IMR-90 (cell line): ENCODE results near the gene SH3RF2. TPM values are rescaled to one million over a fixed set of nuclear protein-coding genes. Genes with fewer than 3 reads are reported as not detected.

Experiments used
- ATAC-seq: fragments of 200-7000 bp; cut with Tn5 transposase; 2 replicates; pipeline ENCODE4 v1.9.1; 2020; ENCODE audit warnings: low read depth, mild to moderate bottlenecking, moderate library complexity
- BruUV-seq: library from RNA; stranded (reverse); fragments of 400-500 nt; replicated peaks from 2 replicates; lab custom pipeline; 2021; lab: Mats Ljungman, UMichigan
- CTCF ChIA-PET: fragments of 300-600 bp; formaldehyde crosslinking; extraction: SDS; loops from one replicate; lab custom pipeline; 2021; ENCODE audit warnings: antibody characterized with exemption; lab: Yijun Ruan, JAX
- POLR2A ChIA-PET: fragments of 300-600 bp; sonication (Branson Sonifier 250); formaldehyde crosslinking; loops from one replicate; lab custom pipeline; 2022; ENCODE audit warnings: antibody characterized with exemption; ENCODE audit not compliant: unreplicated experiment; lab: Charles Lee
- DNase-seq: peaks from one replicate; pipeline ENCODE4 v3.0.0; 2013
- H2AFZ ChIP-seq: replicated peaks from 2 replicates; pipeline ENCODE3; 2013; ENCODE audit warnings: low read length, mild to moderate bottlenecking; ENCODE audit not compliant: poor library complexity
- H2AK5ac ChIP-seq: 2 replicates; pipeline ENCODE4 v1.6.1; 2013; ENCODE audit warnings: low read depth, low read length, inconsistent platforms
- H2AK9ac ChIP-seq: replicated peaks from 2 replicates; pipeline ENCODE3; 2013; ENCODE audit warnings: mild to moderate bottlenecking, low read depth, low read length, moderate library complexity; ENCODE audit not compliant: poor library complexity
- H2BK120ac ChIP-seq: 2 replicates; pipeline ENCODE4 v1.6.1; 2013; ENCODE audit warnings: low read depth, low read length, inconsistent platforms
- H2BK15ac ChIP-seq: 3 replicates; pipeline ENCODE4 v1.6.1; 2013; ENCODE audit warnings: low read depth, low read length, inconsistent platforms
- H2BK20ac ChIP-seq: 2 replicates; pipeline ENCODE4 v1.6.1; 2013; ENCODE audit warnings: low read depth, mild to moderate bottlenecking, inconsistent platforms, low read length, moderate library complexity
- H2BK5ac ChIP-seq: 2 replicates; pipeline ENCODE4 v1.6.1; 2013; ENCODE audit warnings: mild to moderate bottlenecking, low read depth, low read length, inconsistent platforms; ENCODE audit not compliant: poor library complexity, severe bottlenecking
- H3K14ac ChIP-seq: replicated peaks from 2 replicates; pipeline ENCODE4 v1.6.1; 2013; ENCODE audit warnings: low read depth, low read length, inconsistent platforms
- H3K18ac ChIP-seq: 2 replicates; pipeline ENCODE4 v1.6.1; 2013; ENCODE audit warnings: low read depth, low read length, control low read depth
- H3K23ac ChIP-seq: 2 replicates; pipeline ENCODE4 v1.6.1; 2013; ENCODE audit warnings: low read depth, low read length, inconsistent platforms
- H3K27ac ChIP-seq: 2 replicates; pipeline ENCODE4 v1.5.1; 2013; ENCODE audit warnings: mild to moderate bottlenecking, control low read depth, low read length; ENCODE audit not compliant: insufficient read depth
- H3K27me3 ChIP-seq: 2 replicates; pipeline ENCODE4 v1.6.1; 2013; ENCODE audit warnings: low read length; ENCODE audit not compliant: control insufficient read depth, insufficient read depth
- H3K36me3 ChIP-seq: 2 replicates; pipeline ENCODE4 v1.6.1; 2013; ENCODE audit warnings: low read length, mixed read lengths; ENCODE audit not compliant: control insufficient read depth, insufficient read depth
- H3K4ac ChIP-seq: 2 replicates; pipeline ENCODE4 v1.6.1; 2013; ENCODE audit warnings: low read depth, low read length, inconsistent platforms
- H3K4me1 ChIP-seq: 2 replicates; pipeline ENCODE4 v1.6.1; 2013; ENCODE audit warnings: low read length, mixed read lengths; ENCODE audit not compliant: control insufficient read depth, insufficient read depth
- H3K4me2 ChIP-seq: 2 replicates; pipeline ENCODE4 v1.6.1; 2013; ENCODE audit warnings: low read depth, mild to moderate bottlenecking, control low read depth, low read length, moderate library complexity
- H3K4me3 ChIP-seq: 2 replicates; pipeline ENCODE4 v1.5.1; 2013; ENCODE audit warnings: low read depth, mild to moderate bottlenecking, control low read depth, low read length, moderate library complexity; ENCODE audit not compliant: insufficient read depth
- H3K56ac ChIP-seq: 2 replicates; pipeline ENCODE4 v1.6.1; 2013; ENCODE audit warnings: low read length, inconsistent platforms; ENCODE audit not compliant: insufficient read depth; ENCODE audit errors: extremely low read depth
- H3K79me1 ChIP-seq, 2 experiments: 2 replicates each; pipeline ENCODE4 v1.6.1; 2013; ENCODE audit warnings: low read length in 2 of 2, inconsistent platforms in 1 of 2, low read depth in 1 of 2
- H3K9ac ChIP-seq: 2 replicates; pipeline ENCODE4 v1.6.1; 2013; ENCODE audit warnings: low read depth, low read length, control low read depth
- H3K9me1 ChIP-seq: 2 replicates; pipeline ENCODE4 v1.6.1; 2013; ENCODE audit warnings: low read length, inconsistent platforms; ENCODE audit not compliant: insufficient read depth
- H3K9me3 ChIP-seq: 2 replicates; pipeline ENCODE4 v1.6.1; 2013; ENCODE audit warnings: low read length; ENCODE audit not compliant: control insufficient read depth, insufficient read depth
- H4K20me1 ChIP-seq: 2 replicates; pipeline ENCODE4 v1.6.1; 2013; ENCODE audit warnings: low read length, inconsistent platforms; ENCODE audit not compliant: insufficient read depth
- H4K5ac ChIP-seq: 2 replicates; pipeline ENCODE4 v1.6.1; 2013; ENCODE audit warnings: mild to moderate bottlenecking, low read depth, low read length, control low read depth
- H4K8ac ChIP-seq, 2 experiments: 2 replicates each; pipeline ENCODE4 v1.6.1; 2013; ENCODE audit warnings: low read depth in 2 of 2, low read length in 2 of 2, control low read depth in 1 of 2, inconsistent platforms in 1 of 2
- H4K91ac ChIP-seq: 2 replicates; pipeline ENCODE4 v1.6.1; 2013; ENCODE audit warnings: low read depth, low read length, inconsistent platforms; ENCODE audit not compliant: insufficient read depth
- BHLHE40 ChIP-seq: fragments of 150-350 bp; IDR thresholded peaks from 2 replicates; pipeline ENCODE4 v1.6.1; 2016; ENCODE audit warnings: mild to moderate bottlenecking, low read depth, low read length
- CEBPB ChIP-seq: IDR thresholded peaks from 2 replicates; pipeline ENCODE4 v1.6.1; 2012; ENCODE audit warnings: low read depth, low read length, improper control_type of control experiment
- CHD1 ChIP-seq: IDR thresholded peaks from 2 replicates; pipeline ENCODE4 v1.6.1; 2012; ENCODE audit warnings: low read depth, low read length, improper control_type of control experiment
- FOS ChIP-seq: fragments of 150-350 bp; IDR thresholded peaks from 2 replicates; pipeline ENCODE4 v1.6.1; 2016; ENCODE audit warnings: low read depth, low read length
- MAFK ChIP-seq: IDR thresholded peaks from 2 replicates; pipeline ENCODE4 v1.6.1; 2012; ENCODE audit warnings: low read depth, low read length, improper control_type of control experiment
- MXI1 ChIP-seq: IDR thresholded peaks from 2 replicates; pipeline ENCODE4 v1.6.1; 2012; ENCODE audit warnings: low read depth, mild to moderate bottlenecking, low read length, moderate library complexity, borderline replicate concordance
- POLR2A ChIP-seq: IDR thresholded peaks from 2 replicates; pipeline ENCODE4 v1.6.1; 2012; ENCODE audit warnings: mild to moderate bottlenecking, low read depth, low read length
- RAD21 ChIP-seq: IDR thresholded peaks from 2 replicates; pipeline ENCODE4 v1.6.1; 2012; ENCODE audit warnings: low read length, improper control_type of control experiment
- RCOR1 ChIP-seq: IDR thresholded peaks from 2 replicates; pipeline ENCODE4 v1.6.1; 2012; ENCODE audit warnings: mild to moderate bottlenecking, low read length, improper control_type of control experiment; ENCODE audit not compliant: insufficient replicate concordance
- RFX5 ChIP-seq: IDR thresholded peaks from 2 replicates; pipeline ENCODE4 v1.8.0; 2012; ENCODE audit warnings: low read depth, mild to moderate bottlenecking, low read length, moderate library complexity
- SMC3 ChIP-seq: fragments of 150-350 bp; IDR thresholded peaks from 2 replicates; pipeline ENCODE4 v1.6.1; 2016; ENCODE audit warnings: low read depth, mild to moderate bottlenecking, antibody characterized with exemption, low read length, moderate library complexity
- dilution Hi-C: fragments of 300-500 bp; cut with HindIII; formaldehyde crosslinking; loops from one replicate; pipeline ENCODE4 v1.14.3; 2018; ENCODE audit warnings: low sequenced_read_pairs; ENCODE audit not compliant: unreplicated experiment
- in situ Hi-C: fragments of 300-500 bp; cut with MboI; formaldehyde crosslinking; loops from 3 replicates; pipeline ENCODE4 v1.14.3; 2019; ENCODE audit warnings: low sequenced_read_pairs, inconsistent platforms, mixed read lengths
- intact Hi-C: fragments of 100-400 bp; cut with micrococcal nuclease; formaldehyde crosslinking; loops from 2 replicates; pipeline ENCODE4 v1.10.0; 2022
- polyA plus RNA-seq, 3 experiments: library from polyadenylated mRNA; depleted of rRNA; stranded (reverse); fragments of >200 nt; gene quantifications; 2 replicates each; pipeline ENCODE4 v1.2.3, GENCODE V29; 2012; ENCODE audit warnings: low replicate concordance in 1 of 3
- total RNA-seq: library from RNA; depleted of rRNA; stranded (reverse); fragments of >200 nt; gene quantifications from 2 replicates; pipeline ENCODE4 v1.2.3, GENCODE V29; 2012
- TF ChIP-seq, protein P1 (sequence below): conservative IDR thresholded peaks from 2 replicates; pipeline ENCODE4 v1.5.1; 2012; ENCODE audit warnings: mild to moderate bottlenecking, low read depth, low read length, improper control_type of control experiment
- TF ChIP-seq, protein P2 (sequence below): fragments of 150-350 bp; IDR thresholded peaks from 2 replicates; pipeline ENCODE4 v1.6.1; 2017; ENCODE audit warnings: mild to moderate bottlenecking, antibody characterized with exemption, low read length, low read depth
- TF ChIP-seq, protein P3 (sequence below): fragments of 150-350 bp; IDR thresholded peaks from 2 replicates; pipeline ENCODE4 v1.6.1; 2016; ENCODE audit warnings: low read depth, mild to moderate bottlenecking, low read length, moderate library complexity, borderline replicate concordance

The SH3RF2 gene
- total and polyA plus RNA-seq, 2 of the 4 experiments (the other 2 are of a cell fraction): 1.3 to 1.7 TPM

DNA sequence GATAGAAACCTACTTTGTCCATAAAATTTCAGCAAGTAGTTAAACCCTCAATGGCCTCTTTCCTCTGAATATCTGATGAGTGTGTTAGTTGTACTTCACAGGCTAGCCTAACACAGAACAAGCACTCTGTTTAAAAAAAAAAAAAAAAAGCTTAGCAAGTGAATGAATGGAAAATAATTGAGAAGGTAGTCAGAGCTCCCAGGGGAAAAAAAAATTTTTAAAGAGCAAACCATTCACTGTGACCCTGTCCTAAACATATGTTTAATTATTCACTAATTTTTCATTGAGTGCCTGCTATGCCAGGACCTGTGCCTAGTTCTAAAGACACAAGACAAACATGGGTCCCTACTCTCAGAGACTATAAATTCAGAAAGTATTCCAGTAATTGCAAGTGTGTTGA is 69.3 kb downstream of the SH3RF2 start:
- dilution Hi-C loops: no loop called here
- no peak for DNase-seq
- no peak overlapping the region for H3K27ac ChIP-seq

More for the DNA sequence above, 69.3 kb downstream of the SH3RF2 start:
- Histone ChIP-seq H3K18ac (no peak overlapping the region), H3K27me3 (no peaks in the 10 kb centered on the region), H2BK120ac (no peak overlapping the region), H3K14ac (no peak overlapping the region), H2BK20ac (no peak overlapping the region), H4K8ac (no peak overlapping the region), H3K4me1 (no peaks in the 10 kb centered on the region), H3K4me3 (no peak overlapping the region), H3K9me3 (no peaks in the 10 kb centered on the region; the same call in 1 of the 2 replicates), H3K56ac (no peak overlapping the region), H3K4ac (no peak overlapping the region), H3K23ac (no peak overlapping the region), H3K9ac (no peak overlapping the region), H4K20me1 (no peaks in the 10 kb centered on the region), H2AK9ac (no peak overlapping the region), H2BK15ac (no peak overlapping the region), H2AK5ac (no peak overlapping the region), H3K4me2 (no peak overlapping the region), H4K91ac (no peak overlapping the region), H3K79me1 (no peaks in the 10 kb centered on the region), H4K5ac (no peak overlapping the region), H2AFZ (no peak overlapping the region), H3K9me1 (no peaks in the 10 kb centered on the region), H3K36me3 (no peaks in the 10 kb centered on the region), H2BK5ac (no peak overlapping the region)
- CTCF ChIA-PET: no interaction called here
- ATAC-seq: no peak
- POLR2A ChIA-PET: no interaction called here
- BruUV-seq: no TSS peak
- intact Hi-C loops: no loop called here
- TF ChIP-seq, protein P1, sequence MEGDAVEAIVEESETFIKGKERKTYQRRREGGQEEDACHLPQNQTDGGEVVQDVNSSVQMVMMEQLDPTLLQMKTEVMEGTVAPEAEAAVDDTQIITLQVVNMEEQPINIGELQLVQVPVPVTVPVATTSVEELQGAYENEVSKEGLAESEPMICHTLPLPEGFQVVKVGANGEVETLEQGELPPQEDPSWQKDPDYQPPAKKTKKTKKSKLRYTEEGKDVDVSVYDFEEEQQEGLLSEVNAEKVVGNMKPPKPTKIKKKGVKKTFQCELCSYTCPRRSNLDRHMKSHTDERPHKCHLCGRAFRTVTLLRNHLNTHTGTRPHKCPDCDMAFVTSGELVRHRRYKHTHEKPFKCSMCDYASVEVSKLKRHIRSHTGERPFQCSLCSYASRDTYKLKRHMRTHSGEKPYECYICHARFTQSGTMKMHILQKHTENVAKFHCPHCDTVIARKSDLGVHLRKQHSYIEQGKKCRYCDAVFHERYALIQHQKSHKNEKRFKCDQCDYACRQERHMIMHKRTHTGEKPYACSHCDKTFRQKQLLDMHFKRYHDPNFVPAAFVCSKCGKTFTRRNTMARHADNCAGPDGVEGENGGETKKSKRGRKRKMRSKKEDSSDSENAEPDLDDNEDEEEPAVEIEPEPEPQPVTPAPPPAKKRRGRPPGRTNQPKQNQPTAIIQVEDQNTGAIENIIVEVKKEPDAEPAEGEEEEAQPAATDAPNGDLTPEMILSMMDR: no peak
- TF ChIP-seq RCOR1 (no peak), CEBPB (no peak), POLR2A (no peak), BHLHE40 (no peak), MXI1 (no peak), CHD1 (no peak), FOS (no peak), RFX5 (no peak), MAFK (no peak), SMC3 (no peak), RAD21 (no peak)
- TF ChIP-seq, protein P2, sequence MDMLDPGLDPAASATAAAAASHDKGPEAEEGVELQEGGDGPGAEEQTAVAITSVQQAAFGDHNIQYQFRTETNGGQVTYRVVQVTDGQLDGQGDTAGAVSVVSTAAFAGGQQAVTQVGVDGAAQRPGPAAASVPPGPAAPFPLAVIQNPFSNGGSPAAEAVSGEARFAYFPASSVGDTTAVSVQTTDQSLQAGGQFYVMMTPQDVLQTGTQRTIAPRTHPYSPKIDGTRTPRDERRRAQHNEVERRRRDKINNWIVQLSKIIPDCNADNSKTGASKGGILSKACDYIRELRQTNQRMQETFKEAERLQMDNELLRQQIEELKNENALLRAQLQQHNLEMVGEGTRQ: no peak
- TF ChIP-seq, protein P3, sequence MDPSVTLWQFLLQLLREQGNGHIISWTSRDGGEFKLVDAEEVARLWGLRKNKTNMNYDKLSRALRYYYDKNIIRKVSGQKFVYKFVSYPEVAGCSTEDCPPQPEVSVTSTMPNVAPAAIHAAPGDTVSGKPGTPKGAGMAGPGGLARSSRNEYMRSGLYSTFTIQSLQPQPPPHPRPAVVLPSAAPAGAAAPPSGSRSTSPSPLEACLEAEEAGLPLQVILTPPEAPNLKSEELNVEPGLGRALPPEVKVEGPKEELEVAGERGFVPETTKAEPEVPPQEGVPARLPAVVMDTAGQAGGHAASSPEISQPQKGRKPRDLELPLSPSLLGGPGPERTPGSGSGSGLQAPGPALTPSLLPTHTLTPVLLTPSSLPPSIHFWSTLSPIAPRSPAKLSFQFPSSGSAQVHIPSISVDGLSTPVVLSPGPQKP: no peak
- in situ Hi-C loops: no loop called here
